Epidermal melanocyte (primary cell): ENCODE measurements around the gene G6PC2.
"Not testable (repeated sequence)": the region's sequence is repeated elsewhere in the genome, so short reads cannot be mapped to it uniquely, and the experiment has no call there.

Experiments
- DNase-seq: peaks from one replicate; pipeline ENCODE4 v3.0.0; 2011; ENCODE audit warnings: low spot score; ENCODE audit not compliant: insufficient read length

G6PC2 gene, protein sequence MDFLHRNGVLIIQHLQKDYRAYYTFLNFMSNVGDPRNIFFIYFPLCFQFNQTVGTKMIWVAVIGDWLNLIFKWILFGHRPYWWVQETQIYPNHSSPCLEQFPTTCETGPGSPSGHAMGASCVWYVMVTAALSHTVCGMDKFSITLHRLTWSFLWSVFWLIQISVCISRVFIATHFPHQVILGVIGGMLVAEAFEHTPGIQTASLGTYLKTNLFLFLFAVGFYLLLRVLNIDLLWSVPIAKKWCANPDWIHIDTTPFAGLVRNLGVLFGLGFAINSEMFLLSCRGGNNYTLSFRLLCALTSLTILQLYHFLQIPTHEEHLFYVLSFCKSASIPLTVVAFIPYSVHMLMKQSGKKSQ

DNA sequence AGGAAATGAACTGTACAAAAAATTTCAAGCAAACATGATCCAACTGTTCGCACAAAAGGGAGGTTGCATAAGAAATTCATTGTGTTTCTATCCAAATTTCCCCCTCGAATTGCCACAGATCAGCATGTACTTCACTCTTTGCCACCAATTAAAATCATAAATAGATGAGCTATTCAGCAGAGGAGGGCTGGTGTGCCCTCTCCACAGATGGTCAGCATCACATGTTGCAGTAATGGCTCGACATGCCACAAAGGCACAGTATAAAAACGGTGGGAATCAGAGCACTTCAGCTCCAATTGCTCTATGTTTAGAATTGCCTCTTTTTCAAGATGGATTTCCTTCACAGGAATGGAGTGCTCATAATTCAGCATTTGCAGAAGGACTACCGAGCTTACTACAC lies at the start of gene G6PC2:
TSS of gene G6PC2 (plus strand) at position 289 of the 400 bp plus-strand sequence. CDS start at position 330, 41 bp downstream.
- no peak for DNase-seq

DNA sequence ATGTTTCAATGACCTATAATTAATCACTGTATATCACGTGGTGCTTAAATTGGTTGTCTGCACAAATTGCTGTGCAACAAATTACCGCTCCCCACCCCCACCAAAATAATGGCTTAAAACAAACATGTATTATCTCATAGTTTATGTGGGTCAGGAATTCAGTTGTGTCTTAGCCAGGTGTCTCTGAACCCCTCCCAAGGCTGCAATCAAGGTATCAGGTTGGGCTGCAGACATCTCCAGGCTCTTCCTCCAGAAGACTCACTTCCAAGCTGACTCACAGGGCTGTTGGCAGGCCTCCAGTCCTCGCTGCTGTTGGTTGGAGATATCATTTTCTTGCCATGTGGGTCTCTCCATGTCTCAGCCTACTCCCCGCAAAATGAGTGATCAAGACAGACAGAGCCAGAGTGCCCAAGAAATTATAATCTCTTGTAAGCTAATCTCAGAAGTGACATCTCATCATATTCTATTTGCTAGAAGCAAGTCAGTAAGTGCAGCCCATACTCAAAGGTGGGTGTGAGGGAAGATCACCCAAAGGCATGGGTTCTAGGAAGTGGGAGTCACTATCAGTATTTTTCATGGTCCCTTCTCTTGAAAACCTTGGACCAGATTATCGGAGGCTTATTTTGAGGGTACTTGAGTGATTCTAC lies 49.3 kb upstream of the G6PC2 start:
- DNase-seq: no peak

DNA sequence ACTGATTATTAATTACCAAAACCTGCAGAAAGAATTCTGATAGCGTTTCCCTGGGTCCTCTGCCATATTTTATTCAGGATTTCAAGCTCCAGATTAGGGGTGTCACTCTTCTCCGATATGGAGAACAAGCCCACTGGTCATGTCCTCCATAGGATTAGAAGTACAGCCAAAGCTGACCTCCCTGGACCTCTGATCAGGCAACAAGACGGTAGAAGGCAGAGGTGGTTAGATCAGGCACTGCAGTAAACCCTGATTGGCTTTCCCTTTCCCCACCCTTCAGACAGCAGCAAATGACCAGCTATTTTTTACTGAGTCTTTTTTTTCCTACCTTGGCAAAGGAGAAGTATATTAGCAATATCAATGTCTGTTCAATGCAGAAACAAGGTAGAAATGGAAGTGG lies 48.6 kb upstream of the G6PC2 start:
- no peak for DNase-seq

DNA sequence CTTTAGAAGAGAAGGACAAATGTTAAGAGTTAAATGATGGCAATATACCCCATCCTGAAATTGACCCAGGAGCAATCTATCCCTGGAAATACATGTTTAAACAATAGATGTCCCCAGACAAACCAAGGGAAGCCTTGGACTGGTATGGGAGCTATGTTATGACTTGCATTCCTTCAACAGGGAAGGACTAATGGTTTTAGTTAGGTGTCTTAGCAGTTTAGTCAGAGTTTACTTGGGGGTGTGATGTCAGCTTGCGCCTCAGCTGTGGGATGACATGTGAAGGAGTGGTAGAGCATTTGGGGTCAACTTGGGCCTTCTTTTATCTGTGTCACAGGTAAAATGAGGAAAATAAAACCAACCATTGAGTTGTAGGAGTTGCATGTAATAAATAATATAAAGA lies 47.6 kb upstream of the G6PC2 start:
- no peak for DNase-seq

DNA sequence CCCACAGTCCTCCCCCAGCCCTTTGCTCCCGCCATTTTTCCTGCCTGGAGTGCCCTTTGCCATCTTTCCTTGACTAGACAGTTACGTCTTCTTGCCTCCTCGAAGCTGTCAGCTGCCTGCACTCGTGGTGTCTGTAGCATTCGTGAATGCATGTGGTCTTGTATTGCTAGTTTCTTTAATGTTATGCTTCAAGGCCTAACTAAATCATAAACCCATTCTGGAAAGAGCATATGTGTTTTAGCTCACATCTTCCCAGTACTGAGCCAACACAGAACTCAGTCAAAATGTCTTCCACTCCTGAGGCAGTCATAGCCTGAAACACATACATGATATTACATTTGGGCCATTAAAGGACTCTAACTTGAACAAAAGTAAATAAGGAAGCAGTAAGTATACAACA lies 46.4 kb upstream of the G6PC2 start:
- no peak for DNase-seq

DNA sequence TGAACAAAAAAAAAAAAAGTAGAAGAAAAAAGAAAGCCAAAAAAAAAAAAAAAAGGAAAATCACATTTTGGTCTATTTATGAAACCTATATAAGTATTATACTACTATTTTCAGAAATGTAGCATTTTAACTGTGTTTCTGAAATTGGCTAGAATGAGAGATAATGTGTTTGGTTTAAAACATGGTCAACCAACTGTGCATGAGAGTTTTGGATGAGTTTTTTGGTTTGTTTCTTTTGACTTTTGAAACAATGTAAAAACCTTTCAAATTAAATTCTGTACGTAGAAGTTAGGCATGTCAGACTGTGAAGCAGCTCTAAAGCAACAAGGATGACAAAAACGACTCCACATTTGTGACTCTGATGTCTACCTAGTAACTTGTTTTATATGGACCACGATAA lies 45.5 kb upstream of the G6PC2 start:
- no peak for DNase-seq

DNA sequence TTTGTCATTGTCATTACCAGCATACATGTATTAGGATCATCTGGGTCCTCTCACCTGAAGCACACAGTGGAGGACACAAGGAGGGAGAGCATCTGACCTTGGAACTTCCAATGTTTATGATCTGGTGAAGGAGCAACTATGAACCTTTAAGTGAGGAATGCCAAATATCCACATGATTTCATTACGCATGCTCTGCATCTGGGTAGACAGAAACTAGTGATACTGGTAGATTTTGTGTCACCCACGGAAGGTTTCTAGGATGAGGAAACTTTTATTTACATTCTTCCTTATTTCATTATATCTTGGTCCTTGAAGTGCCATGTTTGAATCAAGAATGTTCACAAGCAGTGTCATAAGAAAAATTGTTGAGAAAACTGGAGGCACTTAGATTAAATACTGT lies 42.9 kb upstream of the G6PC2 start:
- no peak for DNase-seq

DNA sequence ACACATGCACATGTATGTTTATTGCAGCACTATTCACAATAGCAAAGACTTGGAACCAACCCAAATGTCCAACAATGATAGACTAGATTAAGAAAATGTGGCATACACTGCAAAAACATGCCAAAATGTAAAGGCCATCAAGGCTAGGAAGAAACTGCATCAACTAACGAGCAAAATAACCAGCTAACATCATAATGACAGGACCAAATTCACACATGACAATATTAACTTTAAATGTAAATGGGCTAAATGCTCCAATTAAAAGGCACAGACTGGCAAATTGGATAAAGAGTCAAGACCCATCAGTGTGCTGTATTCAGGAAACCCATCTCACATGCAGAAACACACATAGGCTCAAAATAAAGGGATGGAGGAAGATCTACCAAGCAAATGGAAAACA lies 33.9 kb upstream of the G6PC2 start:
- not testable (repeated sequence) for DNase-seq

DNA sequence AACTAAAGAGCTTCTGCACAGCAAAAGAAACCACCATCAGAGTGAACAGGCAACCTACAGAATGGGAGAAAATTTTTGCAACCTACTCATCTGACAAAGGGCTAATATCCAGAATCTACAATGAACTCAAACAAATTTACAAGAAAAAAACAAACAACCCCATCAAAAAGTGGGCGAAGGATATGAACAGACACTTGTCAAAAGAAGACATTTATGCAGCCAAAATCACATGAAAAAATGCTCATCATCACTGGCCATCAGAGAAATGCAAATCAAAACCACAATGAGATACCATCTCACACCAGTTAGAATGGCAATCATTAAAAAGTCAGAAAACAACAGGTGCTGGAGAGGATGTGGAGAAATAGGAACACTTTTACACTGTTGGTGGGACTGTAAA lies 30.7 kb upstream of the G6PC2 start:
- DNase-seq: not testable (repeated sequence)

DNA sequence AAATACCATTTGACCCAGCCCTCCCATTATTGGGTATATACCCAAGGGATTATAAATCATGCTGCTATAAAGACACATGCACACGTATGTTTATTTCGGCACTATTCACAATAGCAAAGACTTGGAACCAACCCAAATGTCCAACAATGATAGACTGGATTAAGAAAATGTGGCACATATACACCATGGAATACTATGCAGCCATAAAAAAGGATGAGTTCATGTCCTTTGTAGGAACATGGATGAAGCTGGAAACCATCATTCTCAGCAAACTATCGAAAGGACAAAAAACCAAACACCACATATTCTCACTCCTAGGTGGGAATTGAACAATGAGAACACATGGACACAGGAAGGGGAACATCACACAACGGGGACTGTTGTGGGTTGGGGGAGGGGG lies 30.3 kb upstream of the G6PC2 start:
- not testable (repeated sequence) for DNase-seq

DNA sequence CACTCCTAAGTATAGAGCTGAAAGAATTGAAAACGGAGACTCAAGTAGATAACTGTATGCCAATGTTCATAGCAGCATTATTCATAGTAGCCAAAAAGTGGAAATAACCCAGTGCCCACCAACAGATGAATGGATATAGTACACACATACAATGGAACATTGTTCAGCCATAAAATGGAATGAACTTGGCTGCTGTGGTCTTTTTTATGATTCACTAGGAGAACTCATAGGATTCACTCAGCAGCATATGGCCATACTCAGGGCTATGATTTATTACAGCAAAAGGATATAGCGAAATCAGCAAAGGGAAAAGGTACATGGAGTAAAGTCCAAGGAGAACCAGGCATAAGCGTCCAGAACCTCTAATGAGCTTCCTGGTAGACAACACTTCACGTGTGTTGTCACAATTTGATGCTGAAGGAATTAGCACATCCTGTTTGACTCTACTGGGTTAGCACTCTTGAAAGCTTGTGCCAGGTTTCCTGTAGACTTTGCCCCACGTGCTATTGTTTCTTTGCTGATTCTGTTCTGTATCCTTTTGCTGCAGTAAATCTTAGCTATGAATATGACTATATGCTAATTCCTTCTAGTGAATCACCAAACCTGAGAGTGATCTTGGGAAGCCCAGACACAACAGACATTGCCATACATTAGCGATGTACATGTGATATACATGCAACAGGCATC lies 26.6 kb upstream of the G6PC2 start:
- no peak for DNase-seq

DNA sequence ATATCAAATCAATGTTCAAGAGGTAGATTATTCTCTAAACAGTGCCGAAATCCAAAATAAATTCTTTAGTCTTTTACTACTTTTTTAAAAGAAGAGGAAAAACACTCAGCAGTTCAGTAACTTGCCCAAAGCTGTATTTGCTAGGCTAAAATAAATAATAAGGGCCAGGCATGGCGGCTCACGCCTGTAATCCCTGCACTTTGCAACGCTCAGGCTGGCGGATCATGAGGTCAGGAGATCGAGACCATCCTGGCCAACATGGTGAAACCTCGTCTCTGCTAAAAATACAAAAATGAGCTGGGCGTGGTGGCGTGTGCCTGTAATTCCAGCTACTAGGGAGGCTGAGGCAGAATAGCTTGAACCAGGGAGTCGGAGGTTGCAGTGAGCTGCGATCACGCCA lies 18.9 kb upstream of the G6PC2 start:
- not testable (repeated sequence) for DNase-seq

DNA sequence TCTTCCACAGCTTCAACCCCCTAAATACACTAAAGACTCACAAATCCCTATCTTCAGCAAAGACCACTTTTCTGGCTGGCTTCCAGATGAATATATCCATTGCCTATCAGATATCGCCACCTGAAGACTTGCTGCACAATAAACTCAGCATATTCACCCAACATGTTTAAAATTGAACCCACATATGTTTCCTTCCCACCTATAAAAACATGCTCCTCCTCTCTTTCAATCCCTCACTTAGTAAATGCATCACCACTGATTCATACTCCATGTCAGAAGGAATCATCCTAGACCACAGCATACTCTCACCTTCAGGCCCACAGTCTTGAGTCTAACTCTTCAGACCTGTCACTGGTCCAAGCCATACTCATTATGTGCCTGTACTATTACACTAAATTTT lies 16.1 kb upstream of the G6PC2 start:
- DNase-seq: no peak

DNA sequence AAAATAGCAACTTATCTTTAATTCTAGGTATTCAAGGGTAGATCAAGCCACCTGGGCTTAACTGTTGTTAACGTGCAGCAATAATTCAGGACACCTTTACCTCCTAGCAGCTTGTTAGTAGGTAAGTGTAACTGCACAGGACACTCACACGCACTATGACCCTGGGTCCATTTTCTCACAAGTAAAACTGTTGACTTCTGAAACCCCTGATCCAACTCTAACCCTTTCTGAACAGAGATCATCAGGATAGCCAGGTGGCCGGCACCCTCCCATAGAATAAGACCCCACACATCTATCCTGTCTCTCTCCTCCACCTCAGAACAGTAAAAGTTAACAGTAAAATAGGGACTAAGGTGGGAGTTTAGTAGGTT lies 11.5 kb upstream of the G6PC2 start:
- DNase-seq: no peak

DNA sequence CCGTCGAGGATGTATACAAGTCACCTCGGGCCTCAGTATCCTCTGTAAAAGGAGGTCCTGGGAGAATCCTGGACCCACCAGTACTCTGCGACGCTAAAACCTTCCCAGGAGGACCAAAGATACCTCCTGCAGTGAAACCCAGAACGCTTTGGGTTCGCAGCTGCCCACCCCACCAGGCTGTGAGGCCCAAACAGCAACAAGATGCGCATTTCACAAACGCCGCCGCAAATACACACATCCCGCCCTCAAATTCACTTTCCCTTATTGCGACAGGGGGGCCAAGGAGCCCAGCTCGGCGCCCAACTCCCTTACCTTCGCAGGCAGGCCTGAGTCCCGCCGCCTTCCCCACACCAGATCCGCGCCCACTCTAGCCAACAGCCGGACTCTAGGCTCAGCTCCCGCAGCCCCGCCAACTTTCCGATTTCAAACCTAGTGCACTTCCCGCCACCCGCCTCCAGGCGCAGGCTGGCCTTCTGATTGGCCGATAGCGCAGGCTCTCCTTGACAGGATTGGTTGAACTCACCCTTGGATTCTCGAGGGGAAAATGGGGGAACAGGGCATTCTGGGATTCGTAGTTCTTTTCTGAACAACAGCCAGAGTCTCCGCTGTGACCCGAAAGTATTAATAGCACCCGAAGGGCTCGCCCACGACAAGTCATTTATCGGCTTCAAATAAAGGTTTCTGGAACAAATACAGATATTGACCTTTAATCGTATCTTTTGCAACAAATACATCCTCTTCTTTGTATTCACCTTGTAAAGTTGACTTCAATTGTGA lies 10.9 kb upstream of the G6PC2 start, which contains the start of gene SPC25:
TSS of gene SPC25 (minus strand) at position 425 of the 777 bp plus-strand sequence. CDS start 911 bp downstream, outside the sequence.
- DNase-seq: peak; percentile 96

DNA sequence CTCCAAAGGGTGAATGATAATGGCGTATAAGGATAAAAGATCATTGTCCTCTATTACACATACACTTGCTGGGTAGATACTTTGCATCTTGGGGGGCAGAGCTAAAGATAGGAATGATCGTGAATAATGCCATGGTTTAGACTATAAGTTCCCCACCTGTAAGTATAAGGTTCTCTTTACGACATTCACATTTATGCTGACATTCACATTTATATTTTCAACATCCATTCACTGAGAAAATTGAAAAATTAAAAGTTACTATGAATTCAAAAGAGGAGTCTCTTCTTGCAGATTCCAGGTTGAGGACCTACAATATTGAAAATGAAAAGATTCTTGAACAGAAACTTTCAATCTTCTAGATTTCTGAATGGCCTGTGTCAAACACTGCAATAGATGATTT lies 8.8 kb upstream of the G6PC2 start:
- DNase-seq: no peak

DNA sequence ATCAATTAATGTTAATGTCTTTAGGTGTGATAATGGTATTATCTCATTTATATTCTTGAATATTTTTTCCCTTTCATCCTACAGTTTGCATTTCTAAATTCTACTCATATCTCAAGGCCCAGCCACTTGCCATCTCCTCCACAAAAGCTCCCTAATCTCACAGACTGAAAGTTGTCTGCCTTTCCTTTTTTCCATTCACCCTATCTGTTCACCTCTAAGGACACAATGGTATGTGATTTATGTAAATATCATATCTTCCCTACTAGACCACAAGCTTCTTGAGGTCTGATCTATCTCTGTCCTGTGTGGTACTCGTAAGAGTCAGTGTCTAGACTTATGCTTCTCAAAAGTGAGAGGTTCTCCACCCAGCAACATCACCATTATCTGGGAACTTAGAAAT lies 7.0 kb upstream of the G6PC2 start:
- DNase-seq: no peak

DNA sequence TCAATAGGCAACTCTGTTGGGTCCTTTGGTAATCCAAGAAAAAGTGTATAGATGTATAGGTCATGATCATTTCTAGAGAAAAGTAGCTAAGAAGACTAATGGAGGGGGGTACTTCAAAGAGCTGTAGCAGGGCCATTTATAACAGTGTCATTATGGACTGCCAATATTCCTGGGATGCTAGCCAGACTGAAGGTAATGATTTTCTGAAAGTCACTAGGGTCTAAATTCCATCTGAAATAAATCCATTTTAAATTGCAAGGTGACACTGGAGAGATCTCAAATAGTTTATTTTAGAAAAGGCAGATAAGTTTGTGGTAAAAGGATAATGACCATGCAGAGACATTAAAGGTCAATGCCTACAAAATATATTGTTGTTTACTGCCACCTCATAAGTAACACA lies 6.4 kb upstream of the G6PC2 start:
- DNase-seq: no peak

DNA sequence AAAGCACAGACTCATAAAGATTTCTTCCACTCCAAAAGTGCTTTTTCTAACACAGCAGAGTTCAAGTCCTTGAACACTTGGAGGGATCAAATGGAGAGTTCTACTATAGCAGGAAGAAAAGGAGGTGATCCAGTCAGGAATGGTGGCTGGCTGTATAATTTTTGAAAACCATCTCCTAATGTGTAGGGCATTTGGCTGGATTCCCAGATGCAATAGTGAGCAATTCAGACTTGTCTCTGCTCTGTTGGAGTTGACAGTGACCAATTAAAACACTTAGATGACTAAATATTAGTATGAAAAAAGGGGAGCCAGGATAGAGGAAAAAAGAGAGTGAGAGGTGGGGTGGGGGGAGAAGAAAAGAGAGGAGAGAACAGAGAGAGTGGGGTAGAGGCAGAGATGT lies 5.3 kb upstream of the G6PC2 start:
- DNase-seq: no peak

DNA sequence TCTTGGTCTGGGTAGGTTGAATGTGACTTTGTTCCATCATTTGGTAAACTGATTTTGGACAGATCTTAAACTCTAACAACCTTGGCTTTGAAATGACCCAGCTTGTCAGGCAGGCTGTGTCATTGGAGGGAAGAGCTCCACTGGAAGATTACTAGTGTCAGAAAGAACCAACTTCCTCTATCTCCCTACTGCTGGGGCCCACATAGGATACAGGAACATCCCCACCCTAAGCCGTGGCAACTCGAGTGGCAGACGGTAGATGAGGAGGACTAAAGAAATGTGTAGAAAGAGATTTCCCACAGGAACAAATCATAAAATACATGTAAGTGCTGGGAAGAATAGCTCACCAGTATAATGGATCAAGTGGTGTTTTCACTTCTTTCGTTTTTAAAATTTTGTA lies 4.3 kb upstream of the G6PC2 start:
- DNase-seq: no peak

DNA sequence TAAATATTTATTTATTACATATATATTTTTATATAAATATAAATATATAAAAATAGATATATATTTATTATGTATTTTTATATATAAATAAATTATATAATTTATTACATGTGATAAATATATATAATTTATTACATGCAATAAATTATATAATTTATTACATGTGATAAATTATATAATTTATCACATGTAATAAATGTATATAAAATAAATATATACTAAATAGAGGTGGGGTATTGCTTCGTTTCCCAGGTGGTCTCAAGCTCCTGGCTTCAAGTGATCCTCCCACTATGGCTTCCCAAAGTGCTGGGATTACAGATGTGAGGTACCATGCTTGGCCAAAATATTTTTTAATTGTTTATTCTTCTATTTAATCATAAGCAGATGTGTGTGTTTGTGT lies 3.6 kb upstream of the G6PC2 start:
- DNase-seq: no peak

DNA sequence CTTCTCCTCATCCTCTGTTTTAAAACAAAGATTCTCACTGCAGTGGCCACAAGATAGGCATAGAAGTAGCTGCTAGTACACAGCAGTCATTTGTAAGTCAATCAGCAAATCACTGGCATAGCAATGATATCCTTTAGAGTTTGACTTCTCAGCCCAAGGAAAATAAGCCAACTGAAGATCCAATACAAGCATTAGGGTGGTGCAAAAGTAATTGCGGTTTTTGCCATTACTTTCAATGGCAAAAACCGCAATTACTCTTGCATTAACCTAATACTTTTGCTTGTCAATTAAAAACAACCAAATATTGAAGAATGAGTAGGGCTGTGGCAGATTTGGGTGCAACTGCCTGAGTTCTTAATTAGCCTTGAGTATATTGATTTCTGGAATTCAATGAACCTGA lies 2.8 kb downstream of the G6PC2 start:
- no peak for DNase-seq
